Neuronal stem cell (in vitro differentiated cells): Measurements from ENCODE around the gene RNGTT.

Source experiments
- DNase-seq: peaks from one replicate; pipeline ENCODE4 v3.0.0-alpha.2; 2013; ENCODE audit warnings: low spot score
- H2AFZ ChIP-seq: one replicate; pipeline ENCODE4 v1.6.1; 2013; ENCODE audit warnings: mild to moderate bottlenecking, low read length, inconsistent platforms
- H2AK5ac ChIP-seq: 2 replicates; pipeline ENCODE4 v1.6.1; 2013; ENCODE audit warnings: low read depth, mild to moderate bottlenecking, inconsistent platforms, low read length, moderate library complexity, mixed read lengths
- H2BK120ac ChIP-seq: 2 replicates; pipeline ENCODE4 v1.6.1; 2013; ENCODE audit warnings: low read depth, mild to moderate bottlenecking, inconsistent platforms, low read length, moderate library complexity, mixed read lengths
- H2BK12ac ChIP-seq: one replicate; pipeline ENCODE4 v1.6.1; 2013; ENCODE audit warnings: low read length, inconsistent platforms
- H2BK15ac ChIP-seq: 2 replicates; pipeline ENCODE4 v1.6.1; 2013; ENCODE audit warnings: mild to moderate bottlenecking, low read length, inconsistent platforms, mixed read lengths
- H2BK5ac ChIP-seq: one replicate; pipeline ENCODE4 v1.6.1; 2013; ENCODE audit warnings: inconsistent platforms, mild to moderate bottlenecking, low read length, moderate library complexity
- H3K14ac ChIP-seq: one replicate; pipeline ENCODE4 v1.6.1; 2013; ENCODE audit warnings: low read length, inconsistent platforms
- H3K18ac ChIP-seq: 2 replicates; pipeline ENCODE4 v1.6.1; 2013; ENCODE audit warnings: low read length, inconsistent platforms
- H3K23ac ChIP-seq: 2 replicates; pipeline ENCODE4 v1.6.1; 2013; ENCODE audit warnings: low read depth, mild to moderate bottlenecking, mixed read lengths, low read length, inconsistent platforms; ENCODE audit not compliant: poor library complexity
- H3K27ac ChIP-seq: replicated peaks from 3 replicates; pipeline ENCODE4 v1.5.1; 2013; ENCODE audit warnings: low read length, inconsistent platforms
- H3K27me3 ChIP-seq, 3 experiments: 2 replicates each; pipeline ENCODE4 v1.6.1; 2013; ENCODE audit warnings: low read length in 3 of 3, mild to moderate bottlenecking in 2 of 3, inconsistent platforms in 1 of 3, low read depth in 1 of 3, mixed read lengths in 1 of 3, moderate library complexity in 1 of 3; ENCODE audit not compliant: control insufficient read depth in 3 of 3, insufficient read depth in 3 of 3
- H3K36me3 ChIP-seq, 2 donors: replicated peaks in 1 of 2; 2 replicates each; pipeline ENCODE4 v1.6.1; 2013; ENCODE audit warnings: low read length in 2 of 2; ENCODE audit not compliant: control insufficient read depth in 2 of 2, insufficient read depth in 2 of 2
- H3K4ac ChIP-seq: 2 replicates; pipeline ENCODE4 v1.6.1; 2013; ENCODE audit warnings: inconsistent platforms, mild to moderate bottlenecking, low read length, moderate library complexity
- H3K4me1 ChIP-seq, 2 donors: 1 replicate in 1 of 2; 2 replicates in 1 of 2; pipeline ENCODE4 v1.6.1; 2013; ENCODE audit warnings: low read length in 2 of 2, low read depth in 1 of 2; ENCODE audit not compliant: control insufficient read depth in 2 of 2, insufficient read depth in 1 of 2
- H3K4me2 ChIP-seq: one replicate; pipeline ENCODE4 v1.6.1; 2013; ENCODE audit warnings: mild to moderate bottlenecking, low read length, inconsistent platforms; ENCODE audit not compliant: insufficient read depth, poor library complexity, severe bottlenecking
- H3K4me3 ChIP-seq, 2 donors: 2 replicates each; pipeline ENCODE4 v1.5.1; 2013; ENCODE audit warnings: low read length in 2 of 2, mild to moderate bottlenecking in 2 of 2, inconsistent platforms in 1 of 2, moderate library complexity in 1 of 2
- H3K79me1 ChIP-seq: one replicate; pipeline ENCODE4 v1.6.1; 2013; ENCODE audit warnings: low read depth, mild to moderate bottlenecking, inconsistent platforms, low read length, moderate library complexity
- H3K9ac ChIP-seq: one replicate; pipeline ENCODE4 v1.6.1; 2013; ENCODE audit warnings: mild to moderate bottlenecking, low read depth, low read length, inconsistent platforms; ENCODE audit not compliant: poor library complexity
- H3K9me3 ChIP-seq, 2 donors: replicated peaks in 1 of 2; 2 replicates each; pipeline versions ENCODE3 to v1.6.1; 2013; ENCODE audit warnings: low read length in 2 of 2, mild to moderate bottlenecking in 2 of 2, inconsistent platforms in 1 of 2, low read depth in 1 of 2, mixed read lengths in 1 of 2, moderate library complexity in 1 of 2; ENCODE audit not compliant: control insufficient read depth in 2 of 2, insufficient read depth in 1 of 2
- H4K8ac ChIP-seq: one replicate; pipeline ENCODE4 v1.6.1; 2013; ENCODE audit warnings: low read depth, mild to moderate bottlenecking, inconsistent platforms, low read length, moderate library complexity
- H4K91ac ChIP-seq: one replicate; pipeline ENCODE4 v1.6.1; 2013; ENCODE audit warnings: low read length, low read depth, mild to moderate bottlenecking, inconsistent platforms; ENCODE audit not compliant: poor library complexity
- WGBS, 2 donors: extraction: QIAGEN DNeasy Blood & Tissue Kit; methylation state at CpG; one replicate each; pipeline ENCODE4 v1.1.7; 2013; ENCODE audit warnings: missing lambda C conversion rate in 2 of 2, mixed read lengths in 1 of 2; ENCODE audit not compliant: insufficient read length in 2 of 2, insufficient replicate concordance in 1 of 2; ENCODE audit errors: extremely low coverage in 2 of 2; 5-methylcytosine and 5-hydroxymethylcytosine counted together

The RNGTT gene

GRCh38 chr6:88921734-88922133, 41.7 kb downstream of the RNGTT start:
- no peak overlapping the region for H3K9ac ChIP-seq
- H4K8ac ChIP-seq, result no peak overlapping the region
- H3K23ac ChIP-seq, result no peak overlapping the region
- no peak overlapping the region for H3K4me3 ChIP-seq
- H2BK15ac ChIP-seq, result no peak overlapping the region
- no peak for DNase-seq
- no peak overlapping the region for H3K4ac ChIP-seq
- H4K91ac ChIP-seq, result no peak overlapping the region
- no peak overlapping the region for H3K4me2 ChIP-seq
- WGBS, 2 donors, result no CpG with 5 or more reads among the region's 1 CpG
- H3K9me3 ChIP-seq, result no peaks in the 10 kb centered on the region
- H3K27me3 ChIP-seq, result no peaks in the 10 kb centered on the region
- H3K79me1 ChIP-seq, result no peaks in the 10 kb centered on the region
- no peak overlapping the region for H2AFZ ChIP-seq
- no peak overlapping the region for H3K14ac ChIP-seq
- no peak overlapping the region for H2BK5ac ChIP-seq
- H2AK5ac ChIP-seq, result no peak overlapping the region
- H2BK12ac ChIP-seq, result no peak overlapping the region
- no peak overlapping the region for H2BK120ac ChIP-seq
- H3K4me1 ChIP-seq, result no peaks in the 10 kb centered on the region
- no peak overlapping the region for H3K27ac ChIP-seq
- peaks cover 2 to 36% of the 10 kb centered on the region in 2 donors for H3K36me3 ChIP-seq
- H3K18ac ChIP-seq, result no peak overlapping the region

DNA sequence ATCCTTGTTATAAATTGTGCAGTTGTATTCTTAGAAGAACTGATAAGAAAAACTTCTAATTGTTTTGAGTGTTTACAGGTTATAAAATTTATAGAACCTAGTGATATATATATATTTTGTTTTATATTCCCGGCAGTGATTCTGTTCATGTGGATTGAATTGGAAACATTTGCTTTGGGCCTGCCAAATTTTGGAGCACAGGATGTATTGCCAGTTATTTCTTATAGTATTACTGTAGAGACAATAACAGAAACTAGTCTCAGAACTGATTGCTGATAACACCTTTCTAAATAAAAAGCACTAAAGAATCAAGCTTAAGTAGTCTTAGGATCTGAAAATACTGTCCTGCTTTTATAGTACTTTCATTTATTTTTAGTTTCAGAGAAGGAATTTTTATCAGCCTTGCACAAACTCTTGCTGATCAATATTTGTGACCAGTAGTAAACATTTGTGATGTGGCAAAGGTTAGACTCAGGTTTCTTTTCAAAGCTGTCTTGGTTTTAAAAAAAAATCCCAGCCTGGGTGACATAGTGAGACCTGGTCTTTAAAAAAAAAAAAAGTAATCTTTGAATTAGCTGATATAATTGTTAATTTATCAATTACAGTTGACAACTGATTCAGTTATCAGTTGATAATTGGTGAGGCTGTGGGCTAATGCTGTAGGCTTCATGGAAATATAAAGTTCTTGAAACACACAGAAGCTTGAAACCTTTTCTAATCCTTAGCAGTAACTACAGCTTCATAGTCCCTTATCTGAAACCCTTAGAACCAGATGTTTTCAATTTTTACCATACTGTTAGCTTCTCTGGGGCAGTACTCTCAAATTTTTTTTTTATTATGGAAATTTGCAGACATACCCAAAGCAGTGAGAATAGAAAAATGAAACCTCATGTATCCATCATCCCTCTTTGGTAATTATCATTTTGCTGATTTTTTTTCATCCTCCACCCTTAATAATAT, 42.4 kb downstream of the RNGTT start:
- H3K14ac ChIP-seq, result no peak overlapping the region
- no peak overlapping the region for H4K8ac ChIP-seq
- H4K91ac ChIP-seq, result no peak overlapping the region
- peaks cover 2% of the 10 kb centered on the region for H3K79me1 ChIP-seq
- no peak overlapping the region for H3K23ac ChIP-seq
- no peak for DNase-seq
- H2AK5ac ChIP-seq, result no peak overlapping the region
- no peak overlapping the region for H3K18ac ChIP-seq
- no peak overlapping the region for H2BK12ac ChIP-seq
- no peak overlapping the region for H3K27ac ChIP-seq
- H2BK5ac ChIP-seq, result no peak overlapping the region
- H3K4ac ChIP-seq, result no peak overlapping the region
- H3K9ac ChIP-seq, result no peak overlapping the region
- H3K4me1 ChIP-seq, result no peaks in the 10 kb centered on the region
- H2BK15ac ChIP-seq, result no peak overlapping the region
- no CpG with 5 or more reads among the region's 1 CpG for WGBS, 2 donors
- H2BK120ac ChIP-seq, result no peak overlapping the region
- H2AFZ ChIP-seq, result no peak overlapping the region
- no peak overlapping the region for H3K4me2 ChIP-seq
- H3K4me3 ChIP-seq, result no peak overlapping the region
- H3K36me3 ChIP-seq, result peaks cover 2 to 33% of the 10 kb centered on the region in 2 donors
- H3K9me3 ChIP-seq, result no peaks in the 10 kb centered on the region
- no peaks in the 10 kb centered on the region for H3K27me3 ChIP-seq

- Histone ChIP-seq H3K18ac (no peak overlapping the region), H3K4me2 (no peak overlapping the region), H2AFZ (no peak overlapping the region), H3K23ac (no peak overlapping the region), H3K14ac (no peak overlapping the region), H2BK12ac (no peak overlapping the region), H3K9ac (no peak overlapping the region), H4K8ac (no peak overlapping the region), H3K4ac (no peak overlapping the region), H3K79me1 (peaks cover 3% of the 10 kb centered on the region), H3K4me1 (no peaks in the 10 kb centered on the region), H2AK5ac (no peak overlapping the region), H3K4me3 (no peak overlapping the region), H3K27me3 (no peaks in the 10 kb centered on the region), H2BK120ac (no peak overlapping the region), H2BK5ac (no peak overlapping the region), H3K9me3 (peaks cover 0 to 3% of the 10 kb centered on the region in 2 donors), H4K91ac (no peak overlapping the region), H3K36me3 (peaks cover 2 to 26% of the 10 kb centered on the region in 2 donors), H3K27ac (no peak overlapping the region), H2BK15ac (no peak overlapping the region)
- no CpG with 5 or more reads among the region's 2 CpGs for WGBS, 2 donors
- DNase-seq, result no peak
These were observed 43.3 kb downstream of the RNGTT start for GRCh38 chr6:88920088-88920487.

GRCh38 chr6:88919032-88919431, 44.4 kb downstream of the RNGTT start:
- Histone ChIP-seq H3K18ac (no peak overlapping the region), H3K4ac (no peak overlapping the region), H2BK120ac (no peak overlapping the region), H3K9me3 (peaks cover 0 to 3% of the 10 kb centered on the region in 2 donors), H2BK5ac (no peak overlapping the region), H2AK5ac (no peak overlapping the region), H3K27me3 (no peaks in the 10 kb centered on the region), H2BK15ac (no peak overlapping the region), H3K9ac (no peak overlapping the region), H3K36me3 (peaks cover 2 to 20% of the 10 kb centered on the region in 2 donors), H4K8ac (no peak overlapping the region), H2BK12ac (no peak overlapping the region), H3K27ac (no peak overlapping the region), H3K4me3 (no peak overlapping the region), H2AFZ (no peak overlapping the region), H3K14ac (no peak overlapping the region), H3K23ac (no peak overlapping the region), H3K79me1 (peaks cover 3% of the 10 kb centered on the region), H3K4me2 (no peak overlapping the region), H4K91ac (no peak overlapping the region), H3K4me1 (no peaks in the 10 kb centered on the region)
- no CpG with 5 or more reads among the region's 1 CpG for WGBS, 2 donors
- no peak for DNase-seq
